UCSD-AML1 (cell line): ENCODE measurements around the gene BHMT2.
A peak's percentile ranks its signal among the peaks of the same experiment; 100 is the strongest.

Experiments
- DNase-seq: peaks from one replicate; lab custom pipeline; 2025; ENCODE audit not compliant: unreplicated experiment; lab: John Stamatoyannopoulos, UW

BHMT2 gene

GRCh38 chr5:79062436-79062835, 7.1 kb upstream of the BHMT2 start:
- no peak for DNase-seq

DNA sequence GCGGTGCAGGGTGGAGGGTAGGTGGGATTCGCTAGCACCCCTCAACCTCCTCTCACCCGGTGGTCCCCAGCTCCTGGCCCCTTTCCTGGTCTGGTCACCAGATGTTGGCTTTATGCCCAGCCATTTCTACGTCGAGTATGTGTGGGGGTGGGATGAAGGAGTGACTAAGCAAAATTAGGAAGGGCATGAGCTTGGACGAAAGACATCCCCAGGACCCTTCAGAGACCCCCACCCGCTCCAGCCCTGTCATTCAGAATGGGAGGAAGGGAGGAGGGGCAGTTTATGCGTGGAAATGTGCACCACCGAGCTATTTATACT, 742 bp downstream of the BHMT2 start:
- DNase-seq = no peak

DNA sequence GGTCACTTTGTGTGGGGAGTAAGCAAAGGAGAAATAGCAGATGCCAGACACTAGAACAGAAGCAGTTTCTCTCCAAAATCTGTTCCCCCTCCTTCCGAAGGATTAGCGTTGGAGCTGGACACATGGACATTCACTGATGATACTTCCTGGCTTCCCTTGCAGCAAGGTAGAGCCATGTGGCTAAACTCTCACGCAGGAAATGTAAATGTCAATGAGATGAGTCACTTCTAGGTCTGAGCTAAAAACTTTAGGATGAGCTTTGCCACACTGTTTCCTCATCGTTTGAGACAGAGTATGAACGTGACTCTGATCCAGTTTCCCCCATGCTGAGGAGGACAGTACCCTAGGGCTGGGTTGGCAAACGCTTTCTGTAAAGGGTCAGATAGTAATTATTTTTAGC, 5.1 kb downstream of the BHMT2 start:
- no peak for DNase-seq

DNA sequence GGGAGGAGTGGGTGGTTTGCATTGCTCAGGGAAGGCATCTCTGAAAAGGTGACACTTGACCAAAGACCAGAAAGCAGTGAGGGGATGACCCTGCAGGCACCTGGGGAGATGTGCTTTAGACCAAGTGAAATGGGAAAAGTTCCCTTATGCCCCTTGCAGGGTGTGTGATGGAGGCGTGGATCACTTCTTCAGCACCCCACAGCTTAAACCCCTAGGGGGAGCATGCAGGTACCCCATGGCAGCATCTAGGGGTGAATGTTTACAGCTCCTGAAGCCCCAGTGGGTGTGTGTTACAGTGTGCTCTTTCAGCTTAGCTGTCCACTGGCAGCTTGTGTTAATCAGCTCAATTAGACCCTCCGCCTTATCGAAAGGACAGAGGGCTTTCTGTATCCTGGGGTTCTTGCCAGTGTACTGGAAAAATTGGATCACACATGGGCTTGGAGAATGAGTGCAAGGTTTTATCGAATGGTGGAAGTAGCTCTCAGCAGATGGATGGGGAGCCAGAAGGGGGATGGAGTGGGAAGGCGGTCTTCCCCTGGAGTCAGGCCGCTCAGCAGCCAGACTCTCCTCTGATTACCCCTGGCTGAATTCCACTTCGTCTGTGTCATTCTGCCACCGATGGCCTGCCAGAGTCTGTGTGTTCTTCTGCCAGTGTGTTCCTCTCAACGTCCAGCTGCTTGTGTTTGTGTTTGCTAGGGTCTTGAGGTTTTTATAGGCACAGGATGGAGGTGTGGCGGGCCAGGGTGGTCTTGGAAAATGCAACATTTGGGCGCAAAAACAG, 6.3 kb downstream of the BHMT2 start:
- DNase-seq = no peak

GRCh38 chr5:79076819-79077218, 7.3 kb downstream of the BHMT2 start:
- DNase-seq = no peak

- DNase-seq = no peak
These were observed 8.3 kb downstream of the BHMT2 start for GRCh38 chr5:79077680-79078365.

DNA sequence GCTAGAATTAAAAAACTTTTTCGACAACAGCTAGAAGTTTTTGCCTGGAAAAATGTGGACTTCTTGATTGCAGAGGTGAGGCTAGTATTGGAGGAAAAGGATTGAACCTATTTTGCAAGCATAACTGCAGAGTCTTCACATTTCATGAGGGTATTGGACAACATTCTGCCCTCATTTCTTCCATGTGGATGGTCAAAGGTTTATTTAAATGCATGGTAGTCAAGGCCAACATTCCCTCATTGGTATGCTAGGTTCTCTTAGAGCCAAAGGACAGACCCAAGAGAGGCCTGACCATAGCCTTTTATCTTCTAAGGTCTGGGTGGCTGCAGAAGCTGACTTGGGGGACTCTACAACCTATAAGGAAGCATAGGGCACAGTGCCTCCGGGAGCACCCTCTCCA, 11.2 kb downstream of the BHMT2 start:
- no peak for DNase-seq

GRCh38 chr5:79081779-79082178, 12.2 kb downstream of the BHMT2 start:
- DNase-seq = no peak

DNA sequence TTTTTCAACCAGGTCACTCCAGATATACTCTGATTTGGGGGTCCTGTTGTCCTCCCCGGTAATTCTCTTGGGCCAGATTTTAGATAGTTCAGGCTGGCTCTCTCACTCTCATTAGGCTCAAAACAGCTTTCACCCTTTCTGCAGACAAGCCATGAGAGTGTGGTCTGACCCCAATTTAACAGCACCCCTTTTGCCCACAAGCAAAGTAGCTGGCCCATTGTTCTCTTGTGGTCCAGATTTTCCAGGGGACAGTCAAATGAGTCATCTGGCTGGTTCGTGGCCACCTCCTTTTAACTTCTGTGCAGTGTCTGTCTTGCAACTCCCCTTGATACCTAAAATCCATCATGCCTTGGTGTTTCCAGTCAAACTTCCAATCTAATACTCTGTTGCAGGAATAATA, 16.5 kb downstream of the BHMT2 start:
- no peak for DNase-seq

DNA sequence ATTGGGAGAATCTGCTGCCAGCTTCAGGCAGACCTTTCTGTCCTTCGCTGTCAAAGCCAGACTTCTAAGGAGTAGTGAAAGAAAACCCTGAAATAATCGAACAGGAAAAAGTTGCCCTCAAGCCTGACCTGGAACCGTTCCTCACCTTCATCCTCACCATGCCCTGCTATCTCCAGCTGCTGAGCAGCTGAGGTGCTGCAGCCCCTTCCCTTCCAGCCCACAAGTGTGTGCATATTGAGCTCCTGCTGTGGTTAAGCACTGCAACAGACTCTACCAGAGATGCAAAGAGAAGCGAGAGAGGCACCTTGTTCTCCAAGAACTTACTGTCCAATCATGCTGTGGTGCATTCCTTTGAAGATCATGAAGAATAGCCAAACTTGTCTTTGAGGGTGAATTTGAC, 18.9 kb downstream of the BHMT2 start:
- no peak for DNase-seq

- DNase-seq = no peak
These were observed 21.5 kb downstream of the BHMT2 start for GRCh38 chr5:79091064-79091463.

- no peak for DNase-seq
These were observed 24.2 kb downstream of the BHMT2 start for GRCh38 chr5:79093762-79094161.

GRCh38 chr5:79105868-79106267, 36.3 kb downstream of the BHMT2 start:
- DNase-seq = no peak

- DNase-seq = peak; percentile 18
These were observed 37.6 kb downstream of the BHMT2 start for GRCh38 chr5:79107020-79107796.

- no peak for DNase-seq
These were observed 38.5 kb downstream of the BHMT2 start for GRCh38 chr5:79108086-79108485.

GRCh38 chr5:79108792-79109191, 39.2 kb downstream of the BHMT2 start:
- DNase-seq = no peak

DNA sequence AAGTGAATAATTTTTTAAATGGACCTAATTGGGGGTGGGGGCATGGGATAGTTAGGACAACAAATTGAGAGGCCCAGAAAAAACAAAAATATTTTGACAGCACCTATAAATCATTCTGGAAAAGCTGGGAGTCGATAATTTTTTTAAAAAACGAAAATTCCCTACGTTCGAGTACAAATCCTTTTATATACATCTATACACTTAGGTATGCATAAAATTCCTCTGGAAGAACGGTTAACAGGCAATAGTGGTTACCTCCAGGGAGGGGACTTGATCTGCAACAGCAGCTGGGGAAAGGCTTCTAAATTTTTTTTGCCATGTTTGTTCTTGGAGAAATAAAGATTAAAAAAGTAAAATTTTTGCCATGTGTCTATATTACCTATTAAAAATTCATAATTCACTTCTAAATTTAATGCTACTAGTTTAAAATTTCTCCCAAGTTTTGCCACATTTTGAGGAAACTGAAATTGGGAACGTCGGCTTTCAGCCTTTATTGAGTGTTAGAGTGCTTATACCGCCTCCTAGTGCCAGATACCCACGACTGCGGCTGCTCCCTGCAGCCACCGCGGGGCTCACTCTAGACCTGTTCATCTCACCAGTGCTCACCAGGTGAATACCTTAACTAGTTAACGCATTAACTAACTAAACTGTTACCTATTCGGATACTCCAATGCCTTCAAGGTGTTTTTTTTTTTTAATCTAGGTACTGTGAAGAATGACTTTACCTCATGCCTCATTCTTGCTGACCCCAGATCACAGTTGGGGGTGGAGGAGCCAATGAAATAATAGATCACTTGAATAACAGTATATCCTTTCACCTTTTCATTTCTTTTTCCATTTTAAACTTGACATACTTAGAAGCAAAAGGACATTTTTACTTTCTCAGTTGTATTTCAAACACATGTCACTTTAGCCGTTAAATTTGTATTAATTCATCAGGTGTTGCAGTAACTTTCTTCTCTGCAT, 40.2 kb downstream of the BHMT2 start:
- DNase-seq = peak; percentile 16

- DNase-seq = no peak
These were observed 41.9 kb downstream of the BHMT2 start, which contains the start of gene BHMT for GRCh38 chr5:79111387-79111959. BHMT (plus strand) TSS chr5:79111809; CDS start chr5:79111886, 77 bp downstream.

GRCh38 chr5:79111960-79112702, 42.6 kb downstream of the BHMT2 start:
- DNase-seq = no peak

GRCh38 chr5:79112703-79113058, 43.1 kb downstream of the BHMT2 start:
- no peak for DNase-seq
